ENCODE data around the gene UGT1A5. TPM values are rescaled to one million over a fixed set of nuclear protein-coding genes. Genes with fewer than 3 reads are reported as not detected.

Gene UGT1A5
- polyA plus RNA-seq, 1 of the 3 experiments (the other 2 are of a cell fraction): not detected

GRCh38 chr2:233713262-233713615 lies 532 bp downstream of the UGT1A5 start:
- TF ChIP-seq GATA2 (CRISPR knock-in tag; IDR thresholded peaks at IDR 0.05) (no peak), TEAD4 (IDR thresholded peaks at IDR 0.05; ENCODE audit: borderline replicate concordance, insufficient read depth) (no peak), SMC3 (IDR thresholded peaks at IDR 0.05; ENCODE audit: low read depth, low read length) (no peak), CTCF (IDR thresholded peaks at IDR 0.05) (no peak), ELF1 (IDR thresholded peaks at IDR 0.05) (no peak), SIN3A (IDR thresholded peaks at IDR 0.05; ENCODE audit: borderline replicate concordance, low read depth, low read length) (no peak), POLR2AphosphoS5 (IDR thresholded peaks at IDR 0.05; ENCODE audit: low read depth, low read length) (no peak), RCOR1 (IDR thresholded peaks at IDR 0.05; ENCODE audit: low read length) (no peak), GABPA (IDR thresholded peaks at IDR 0.05; ENCODE audit: low read depth) (no peak), YY1 (IDR thresholded peaks at IDR 0.05; ENCODE audit: low read depth) (no peak), FOXJ3 (CRISPR knock-in tag; IDR thresholded peaks at IDR 0.05) (no peak), IRF3 (IDR thresholded peaks at IDR 0.05; ENCODE audit: low read depth, low read length) (no peak)
- DNase-seq: no peak
- Histone ChIP-seq H3K27me3 (ENCODE audit: insufficient read depth) (no peaks in the 10 kb centered on the region; the same call in 1 of the 2 replicates), H3K79me2 (ENCODE audit: insufficient read depth) (no peaks in the 10 kb centered on the region), H3K36me3 (replicated peaks in 1 of 2; ENCODE audit: control insufficient read depth in 1 of 2, insufficient read depth in 2 of 2, low read length in 1 of 2) (no peaks in the 10 kb centered on the region), H3K4me1 (ENCODE audit: control insufficient read depth in 1 of 2, insufficient read depth in 2 of 2, low read depth in 1 of 2, low read length in 1 of 2) (no peaks in the 10 kb centered on the region; a peak in 2 of 4 replicates), H3F3A (replicated peaks; ENCODE audit: insufficient read depth) (peaks cover 2% of the 10 kb centered on the region), H3K27ac (ENCODE audit: low read depth in 2 of 2, low read length in 1 of 2) (no peak overlapping the region), H3K9ac (no peak overlapping the region), H4K20me1 (ENCODE audit: insufficient read depth) (no peaks in the 10 kb centered on the region), H3K9me2 (no peaks in the 10 kb centered on the region), H3K4me2 (no peak overlapping the region), H3K4me3 (ENCODE audit: low read depth in 2 of 2, low read length in 1 of 2) (no peak overlapping the region), H3K9me3 (no peaks in the 10 kb centered on the region), H2AFZ (ENCODE audit: low read depth) (no peak overlapping the region)
- ChIA-PET CTCF (no interaction called here), POLR2A (no interaction called here)
- WGBS (ENCODE audit: low lambda C conversion rate): 76% methylated on average over 7 of the region's 7 CpGs

- CTCF ChIA-PET: no interaction called here
- TF ChIP-seq NFIC (IDR thresholded peaks at IDR 0.05; ENCODE audit: borderline replicate concordance): no peak
- TF ChIP-seq FOXM1 (IDR thresholded peaks at IDR 0.05; ENCODE audit: low read depth): no peak
- no peak for TF ChIP-seq SIN3A (IDR thresholded peaks at IDR 0.05; ENCODE audit: borderline replicate concordance, low read depth, low read length)
- no peak for TF ChIP-seq RCOR1 (IDR thresholded peaks at IDR 0.05; ENCODE audit: low read length)
- TF ChIP-seq JUND (IDR thresholded peaks at IDR 0.05): no peak
- TF ChIP-seq MEF2A (IDR thresholded peaks at IDR 0.05; ENCODE audit: borderline replicate concordance, low read depth): no peak
- no peak for TF ChIP-seq USF1 (IDR thresholded peaks at IDR 0.05; ENCODE audit: borderline replicate concordance, low read depth)
- no peak for TF ChIP-seq NRF1 (IDR thresholded peaks at IDR 0.05; ENCODE audit: low read depth, low read length)
- no peak for TF ChIP-seq FOSL2 (IDR thresholded peaks at IDR 0.05; ENCODE audit: borderline replicate concordance, low read depth)
- TF ChIP-seq TAF1 (IDR thresholded peaks at IDR 0.05; ENCODE audit: borderline replicate concordance, low read depth, low read length): no peak
- no peak for TF ChIP-seq POLR2AphosphoS5 (IDR thresholded peaks at IDR 0.05; ENCODE audit: low read depth, low read length)
- no peak for TF ChIP-seq TCF12 (IDR thresholded peaks at IDR 0.05)
- TF ChIP-seq EP300 (IDR thresholded peaks at IDR 0.05; ENCODE audit: borderline replicate concordance in 1 of 2, low read depth in 1 of 2, low read length in 1 of 2): no peak
- TF ChIP-seq MXI1 (IDR thresholded peaks at IDR 0.05; ENCODE audit: low read depth, low read length): no peak
- no peak for TF ChIP-seq EZH2phosphoT487 (IDR thresholded peaks at IDR 0.05; ENCODE audit: borderline replicate concordance, low read depth)
- TF ChIP-seq TEAD4 (IDR thresholded peaks at IDR 0.05; ENCODE audit: borderline replicate concordance, insufficient read depth): no peak
- TF ChIP-seq USF2 (IDR thresholded peaks at IDR 0.05; ENCODE audit: borderline replicate concordance, low read depth, low read length): no peak
- no peak for TF ChIP-seq ELF1 (IDR thresholded peaks at IDR 0.05)
- WGBS (ENCODE audit: low lambda C conversion rate): 65% methylated on average over 2 of the region's 2 CpGs
These were observed 1.4 kb downstream of the UGT1A5 start for GRCh38 chr2:233714121-233714520.

More at GRCh38 chr2:233714121-233714520, 1.4 kb downstream of the UGT1A5 start:
- no peaks in the 10 kb centered on the region for H3K36me3 ChIP-seq (replicated peaks in 1 of 2; ENCODE audit: control insufficient read depth in 1 of 2, insufficient read depth in 2 of 2, low read length in 1 of 2)
- no peaks in the 10 kb centered on the region for H3K79me2 ChIP-seq (ENCODE audit: insufficient read depth)
- H3K9ac ChIP-seq: no peak overlapping the region
- POLR2A ChIA-PET: no interaction called here
- H3K27me3 ChIP-seq (ENCODE audit: insufficient read depth): no peaks in the 10 kb centered on the region; the same call in 1 of the 2 replicates
- no peak for DNase-seq
- no peaks in the 10 kb centered on the region for H3K9me2 ChIP-seq
- no peaks in the 10 kb centered on the region for H4K20me1 ChIP-seq (ENCODE audit: insufficient read depth)
- no peak overlapping the region for H3K27ac ChIP-seq (ENCODE audit: low read depth in 2 of 2, low read length in 1 of 2)
- H3K4me1 ChIP-seq (ENCODE audit: control insufficient read depth in 1 of 2, insufficient read depth in 2 of 2, low read depth in 1 of 2, low read length in 1 of 2): no peaks in the 10 kb centered on the region; a peak in 2 of 4 replicates
- no peaks in the 10 kb centered on the region for H3K9me3 ChIP-seq
- H3K4me2 ChIP-seq: no peak overlapping the region
- H3K4me3 ChIP-seq (ENCODE audit: low read depth in 2 of 2, low read length in 1 of 2): no peak overlapping the region
- peaks cover 2% of the 10 kb centered on the region for H3F3A ChIP-seq (replicated peaks; ENCODE audit: insufficient read depth)
- no peak overlapping the region for H2AFZ ChIP-seq (ENCODE audit: low read depth)
